Neuronal stem cell (in vitro differentiated cells): ENCODE data around the gene MYOF.
"Not testable (repeated sequence)": the region's sequence is repeated elsewhere in the genome, so short reads cannot be mapped to it uniquely, and the experiment has no call there.

Source experiments
- DNase-seq: peaks from one replicate; pipeline ENCODE4 v3.0.0-alpha.2; 2013; ENCODE audit warnings: low spot score
- H2AFZ ChIP-seq: one replicate; pipeline ENCODE4 v1.6.1; 2013; ENCODE audit warnings: mild to moderate bottlenecking, low read length, inconsistent platforms
- H2AK5ac ChIP-seq: 2 replicates; pipeline ENCODE4 v1.6.1; 2013; ENCODE audit warnings: low read depth, mild to moderate bottlenecking, inconsistent platforms, low read length, moderate library complexity, mixed read lengths
- H2BK120ac ChIP-seq: 2 replicates; pipeline ENCODE4 v1.6.1; 2013; ENCODE audit warnings: low read depth, mild to moderate bottlenecking, inconsistent platforms, low read length, moderate library complexity, mixed read lengths
- H2BK12ac ChIP-seq: one replicate; pipeline ENCODE4 v1.6.1; 2013; ENCODE audit warnings: low read length, inconsistent platforms
- H2BK15ac ChIP-seq: 2 replicates; pipeline ENCODE4 v1.6.1; 2013; ENCODE audit warnings: mild to moderate bottlenecking, low read length, inconsistent platforms, mixed read lengths
- H2BK5ac ChIP-seq: one replicate; pipeline ENCODE4 v1.6.1; 2013; ENCODE audit warnings: inconsistent platforms, mild to moderate bottlenecking, low read length, moderate library complexity
- H3K14ac ChIP-seq: one replicate; pipeline ENCODE4 v1.6.1; 2013; ENCODE audit warnings: low read length, inconsistent platforms
- H3K18ac ChIP-seq: 2 replicates; pipeline ENCODE4 v1.6.1; 2013; ENCODE audit warnings: low read length, inconsistent platforms
- H3K23ac ChIP-seq: 2 replicates; pipeline ENCODE4 v1.6.1; 2013; ENCODE audit warnings: low read depth, mild to moderate bottlenecking, mixed read lengths, low read length, inconsistent platforms; ENCODE audit not compliant: poor library complexity
- H3K27ac ChIP-seq: replicated peaks from 3 replicates; pipeline ENCODE4 v1.5.1; 2013; ENCODE audit warnings: low read length, inconsistent platforms
- H3K27me3 ChIP-seq, 3 experiments: 2 replicates each; pipeline ENCODE4 v1.6.1; 2013; ENCODE audit warnings: low read length in 3 of 3, mild to moderate bottlenecking in 2 of 3, inconsistent platforms in 1 of 3, low read depth in 1 of 3, mixed read lengths in 1 of 3, moderate library complexity in 1 of 3; ENCODE audit not compliant: control insufficient read depth in 3 of 3, insufficient read depth in 3 of 3
- H3K36me3 ChIP-seq, 2 donors: replicated peaks in 1 of 2; 2 replicates each; pipeline ENCODE4 v1.6.1; 2013; ENCODE audit warnings: low read length in 2 of 2; ENCODE audit not compliant: control insufficient read depth in 2 of 2, insufficient read depth in 2 of 2
- H3K4ac ChIP-seq: 2 replicates; pipeline ENCODE4 v1.6.1; 2013; ENCODE audit warnings: inconsistent platforms, mild to moderate bottlenecking, low read length, moderate library complexity
- H3K4me1 ChIP-seq, 2 donors: 1 replicate in 1 of 2; 2 replicates in 1 of 2; pipeline ENCODE4 v1.6.1; 2013; ENCODE audit warnings: low read length in 2 of 2, low read depth in 1 of 2; ENCODE audit not compliant: control insufficient read depth in 2 of 2, insufficient read depth in 1 of 2
- H3K4me2 ChIP-seq: one replicate; pipeline ENCODE4 v1.6.1; 2013; ENCODE audit warnings: mild to moderate bottlenecking, low read length, inconsistent platforms; ENCODE audit not compliant: insufficient read depth, poor library complexity, severe bottlenecking
- H3K4me3 ChIP-seq, 2 donors: 2 replicates each; pipeline ENCODE4 v1.5.1; 2013; ENCODE audit warnings: low read length in 2 of 2, mild to moderate bottlenecking in 2 of 2, inconsistent platforms in 1 of 2, moderate library complexity in 1 of 2
- H3K79me1 ChIP-seq: one replicate; pipeline ENCODE4 v1.6.1; 2013; ENCODE audit warnings: low read depth, mild to moderate bottlenecking, inconsistent platforms, low read length, moderate library complexity
- H3K9ac ChIP-seq: one replicate; pipeline ENCODE4 v1.6.1; 2013; ENCODE audit warnings: mild to moderate bottlenecking, low read depth, low read length, inconsistent platforms; ENCODE audit not compliant: poor library complexity
- H3K9me3 ChIP-seq, 2 donors: replicated peaks in 1 of 2; 2 replicates each; pipeline versions ENCODE3 to v1.6.1; 2013; ENCODE audit warnings: low read length in 2 of 2, mild to moderate bottlenecking in 2 of 2, inconsistent platforms in 1 of 2, low read depth in 1 of 2, mixed read lengths in 1 of 2, moderate library complexity in 1 of 2; ENCODE audit not compliant: control insufficient read depth in 2 of 2, insufficient read depth in 1 of 2
- H4K8ac ChIP-seq: one replicate; pipeline ENCODE4 v1.6.1; 2013; ENCODE audit warnings: low read depth, mild to moderate bottlenecking, inconsistent platforms, low read length, moderate library complexity
- H4K91ac ChIP-seq: one replicate; pipeline ENCODE4 v1.6.1; 2013; ENCODE audit warnings: low read length, low read depth, mild to moderate bottlenecking, inconsistent platforms; ENCODE audit not compliant: poor library complexity
- WGBS, 2 donors: extraction: QIAGEN DNeasy Blood & Tissue Kit; methylation state at CpG; one replicate each; pipeline ENCODE4 v1.1.7; 2013; ENCODE audit warnings: missing lambda C conversion rate in 2 of 2, mixed read lengths in 1 of 2; ENCODE audit not compliant: insufficient read length in 2 of 2, insufficient replicate concordance in 1 of 2; ENCODE audit errors: extremely low coverage in 2 of 2; 5-methylcytosine and 5-hydroxymethylcytosine counted together

The MYOF gene

GRCh38 chr10:93314656-93315055 lies 167.5 kb downstream of the MYOF start:
- peaks cover 2 to 31% of the 10 kb centered on the region in 2 donors for H3K36me3 ChIP-seq

GRCh38 chr10:93313798-93314197 lies 168.3 kb downstream of the MYOF start:
- Histone ChIP-seq H4K91ac (no peak overlapping the region), H3K79me1 (no peaks in the 10 kb centered on the region), H3K9me3 (peaks cover 2 to 4% of the 10 kb centered on the region in 2 donors), H2AK5ac (no peak overlapping the region), H3K27me3 (no peaks in the 10 kb centered on the region), H3K18ac (no peak overlapping the region), H3K4me1 (peaks cover 0 to 3% of the 10 kb centered on the region in 2 donors), H3K23ac (no peak overlapping the region), H2BK5ac (no peak overlapping the region), H2AFZ (no peak overlapping the region), H4K8ac (no peak overlapping the region), H3K4ac (no peak overlapping the region), H3K4me3 (no peak overlapping the region), H3K4me2 (no peak overlapping the region), H3K14ac (no peak overlapping the region), H2BK120ac (no peak overlapping the region), H3K9ac (no peak overlapping the region), H2BK12ac (no peak overlapping the region), H2BK15ac (no peak overlapping the region), H3K36me3 (peaks cover 2 to 30% of the 10 kb centered on the region in 2 donors), H3K27ac (no peak overlapping the region)
- no CpG with 5 or more reads among the region's 7 CpGs for WGBS, 2 donors
- DNase-seq, result no peak

More at GRCh38 chr10:93314656-93315055, 167.5 kb downstream of the MYOF start:
- H3K9ac ChIP-seq, H3K4me3 ChIP-seq, H3K18ac ChIP-seq, H3K79me1 ChIP-seq, H2AFZ ChIP-seq, H2BK120ac ChIP-seq, H3K4ac ChIP-seq, H2BK15ac ChIP-seq, H3K14ac ChIP-seq, H3K27ac ChIP-seq, H2BK12ac ChIP-seq, H3K4me1 ChIP-seq, H2BK5ac ChIP-seq, H3K27me3 ChIP-seq, H3K9me3 ChIP-seq, H3K23ac ChIP-seq, H4K8ac ChIP-seq, DNase-seq, H2AK5ac ChIP-seq, H4K91ac ChIP-seq, H3K4me2 ChIP-seq: not testable (repeated sequence)
- WGBS, 2 donors, result no CpG with 5 or more reads among the region's 3 CpGs

- DNase-seq, result no peak
- Histone ChIP-seq H3K14ac (no peak overlapping the region), H2BK120ac (no peak overlapping the region), H3K79me1 (no peaks in the 10 kb centered on the region), H3K36me3 (peaks cover 2 to 31% of the 10 kb centered on the region in 2 donors), H3K27me3 (no peaks in the 10 kb centered on the region), H3K4me1 (peaks cover 0 to 3% of the 10 kb centered on the region in 2 donors), H3K4me3 (no peak overlapping the region), H4K91ac (no peak overlapping the region), H3K18ac (no peak overlapping the region), H3K4me2 (no peak overlapping the region), H3K9me3 (peaks cover 2 to 4% of the 10 kb centered on the region in 2 donors), H2BK5ac (no peak overlapping the region), H2AFZ (no peak overlapping the region), H3K4ac (no peak overlapping the region), H4K8ac (no peak overlapping the region), H2BK12ac (no peak overlapping the region), H2AK5ac (no peak overlapping the region), H3K23ac (no peak overlapping the region), H2BK15ac (no peak overlapping the region), H3K9ac (no peak overlapping the region), H3K27ac (no peak overlapping the region)
- no CpG with 5 or more reads among the region's 5 CpGs for WGBS, 2 donors
Measured at GRCh38 chr10:93309062-93309461, 173.1 kb downstream of the MYOF start.

DNA sequence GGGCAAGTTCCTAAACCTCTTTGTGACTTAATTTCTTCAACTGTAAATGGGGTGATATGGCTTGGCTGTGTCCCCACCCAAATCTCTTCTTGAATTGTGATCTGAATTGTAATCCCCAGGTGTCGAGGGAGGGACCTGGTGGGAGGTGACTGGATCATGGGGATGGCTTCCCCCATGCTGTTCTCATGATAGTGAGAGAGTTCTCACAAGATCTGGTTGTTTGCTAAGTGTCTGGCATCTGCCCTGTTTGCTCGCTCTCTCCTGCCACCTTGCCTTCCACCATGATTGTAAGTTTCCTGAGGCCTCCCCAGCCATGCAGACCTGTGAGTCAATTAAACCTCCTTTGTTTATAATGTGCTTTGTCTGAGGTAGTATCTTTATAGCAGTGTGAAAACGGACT lies 177.0 kb downstream of the MYOF start:
- no peak overlapping the region for H2BK15ac ChIP-seq
- no peak overlapping the region for H3K27ac ChIP-seq
- H2BK5ac ChIP-seq, result no peak overlapping the region
- no CpG with 5 or more reads among the region's 3 CpGs for WGBS, 2 donors
- no peak for DNase-seq
- no peak overlapping the region for H2AFZ ChIP-seq
- peaks cover 0 to 18% of the 10 kb centered on the region in 2 donors for H3K36me3 ChIP-seq
- no peak overlapping the region for H3K9ac ChIP-seq
- H3K4me1 ChIP-seq, result peaks cover 0 to 4% of the 10 kb centered on the region in 2 donors
- no peaks in the 10 kb centered on the region for H3K9me3 ChIP-seq
- no peaks in the 10 kb centered on the region for H3K79me1 ChIP-seq
- H3K27me3 ChIP-seq, result no peaks in the 10 kb centered on the region
- no peak overlapping the region for H2AK5ac ChIP-seq
- no peak overlapping the region for H3K4ac ChIP-seq
- no peak overlapping the region for H3K4me3 ChIP-seq
- no peak overlapping the region for H4K91ac ChIP-seq
- H3K14ac ChIP-seq, result no peak overlapping the region
- H4K8ac ChIP-seq, result no peak overlapping the region
- no peak overlapping the region for H3K23ac ChIP-seq
- H3K4me2 ChIP-seq, result no peak overlapping the region
- H2BK120ac ChIP-seq, result no peak overlapping the region
- H3K18ac ChIP-seq, result no peak overlapping the region
- H2BK12ac ChIP-seq, result no peak overlapping the region
